Activated CD4-positive, alpha-beta T cell treated with anti-CD3 and anti-CD28 coated beads, Interleukin-2, amount 10 ng/mL, durations not matched to agents 7 days and 5 days (primary cell): ENCODE data around the gene RAC2. TPM values are rescaled to one million over a fixed set of nuclear protein-coding genes. Genes with fewer than 3 reads are reported as not detected.

ENCODE experiments used
- CTCF ChIA-PET: fragments of 350-600 bp; sonication (Branson Sonifier 250); formaldehyde crosslinking; loops from one replicate; lab custom pipeline; 2021; ENCODE audit warnings: antibody characterized with exemption; lab: Charles Lee
- POLR2A ChIA-PET: fragments of 350-600 bp; sonication (Branson Sonifier 250); formaldehyde crosslinking; loops from one replicate; lab custom pipeline; 2021; ENCODE audit warnings: antibody characterized with exemption; lab: Charles Lee
- DNase-seq: peaks from one replicate; pipeline ENCODE4 v3.0.0-alpha.2; 2020
- H3K27ac Mint-ChIP-seq: one replicate; pipeline ENCODE4 v1.8.0; 2021; ENCODE audit warnings: mild to moderate bottlenecking, moderate library complexity, mixed read lengths
- H3K27me3 Mint-ChIP-seq: one replicate; pipeline ENCODE4 v1.8.0; 2021; ENCODE audit warnings: mixed read lengths
- H3K36me3 Mint-ChIP-seq: one replicate; pipeline ENCODE4 v1.8.0; 2021; ENCODE audit warnings: low read depth, mixed read lengths
- H3K4me1 Mint-ChIP-seq: one replicate; pipeline ENCODE4 v1.8.0; 2021; ENCODE audit warnings: mixed read lengths
- H3K4me3 Mint-ChIP-seq: one replicate; pipeline ENCODE4 v1.8.0; 2021; ENCODE audit warnings: mild to moderate bottlenecking, moderate library complexity, mixed read lengths
- H3K9me3 Mint-ChIP-seq: one replicate; pipeline ENCODE4 v1.8.0; 2021; ENCODE audit warnings: mixed read lengths
- total RNA-seq, 2 experiments: library from RNA; stranded (reverse); gene quantifications; one replicate each; pipeline ENCODE4 v1.2.3, GENCODE V29; 2021

The RAC2 gene
- total RNA-seq, 2 experiments from 2014 or later = 1,015 to 1,117 TPM

GRCh38 chr22:37211075-37211865 lies 32.8 kb downstream of the RAC2 start:
- H3K4me1 Mint-ChIP-seq = peaks cover 48% of the 10 kb centered on the region
- H3K27me3 Mint-ChIP-seq = no peaks in the 10 kb centered on the region
- no peak overlapping the region for H3K4me3 Mint-ChIP-seq
- H3K36me3 Mint-ChIP-seq = peaks cover 14% of the 10 kb centered on the region
- no peak overlapping the region for H3K27ac Mint-ChIP-seq
- ChIA-PET POLR2A (no interaction called here), CTCF (interaction anchor here (0.7 to 6.3 kb wide), 2 partner anchors 11 to 369 kb away, joined by 3 to 44 read pairs; partner anchors contain the start of gene LGALS2)
- DNase-seq = no peak
- H3K9me3 Mint-ChIP-seq = no peaks in the 10 kb centered on the region

GRCh38 chr22:37210041-37210803 lies 33.8 kb downstream of the RAC2 start:
- Mint-ChIP-seq H3K27me3 (no peaks in the 10 kb centered on the region), H3K36me3 (peaks cover 14% of the 10 kb centered on the region), H3K4me3 (no peak overlapping the region), H3K4me1 (peaks cover 44% of the 10 kb centered on the region), H3K27ac (peak overlapping the region; percentile 59), H3K9me3 (no peaks in the 10 kb centered on the region)
- ChIA-PET CTCF (interaction anchor here (0.6 to 6.3 kb wide), 5 partner anchors 8 to 370 kb away, joined by 3 to 44 read pairs (median 3); partner anchors contain the start of gene LGALS2), POLR2A (no interaction called here)
- no peak for DNase-seq

GRCh38 chr22:37209140-37209845 lies 34.8 kb downstream of the RAC2 start:
- DNase-seq = no peak
- H3K27me3 Mint-ChIP-seq = no peaks in the 10 kb centered on the region
- no peak overlapping the region for H3K4me3 Mint-ChIP-seq
- POLR2A ChIA-PET = no interaction called here
- H3K27ac Mint-ChIP-seq = peak overlapping the region; percentile 72
- peaks cover 10% of the 10 kb centered on the region for H3K36me3 Mint-ChIP-seq
- CTCF ChIA-PET = interaction anchor here (1.1 to 6.3 kb wide), 5 partner anchors 9 to 358 kb away, joined by 3 to 44 read pairs (median 3); no protein-coding TSS in a partner anchor
- H3K4me1 Mint-ChIP-seq = peaks cover 37% of the 10 kb centered on the region
- no peaks in the 10 kb centered on the region for H3K9me3 Mint-ChIP-seq

GRCh38 chr22:37208401-37209139 lies 35.5 kb downstream of the RAC2 start:
- POLR2A ChIA-PET = no interaction called here
- Mint-ChIP-seq H3K27ac (peak overlapping the region; percentile 77), H3K4me1 (peaks cover 31% of the 10 kb centered on the region), H3K9me3 (no peaks in the 10 kb centered on the region), H3K36me3 (peaks cover 8% of the 10 kb centered on the region), H3K27me3 (no peaks in the 10 kb centered on the region), H3K4me3 (no peak overlapping the region)
- CTCF ChIA-PET = interaction anchor here (1.1 to 6.3 kb wide), 4 partner anchors 8 to 88 kb away, joined by 3 to 44 read pairs (median 4); no protein-coding TSS in a partner anchor
- no peak for DNase-seq

- CTCF ChIA-PET = interaction anchor here (0.7 to 6.3 kb wide), 3 partner anchors 7 to 88 kb away, joined by 3 to 44 read pairs (median 3); no protein-coding TSS in a partner anchor
- no peaks in the 10 kb centered on the region for H3K9me3 Mint-ChIP-seq
- no peak overlapping the region for H3K4me3 Mint-ChIP-seq
- POLR2A ChIA-PET = no interaction called here
- DNase-seq = no peak
- no peaks in the 10 kb centered on the region for H3K27me3 Mint-ChIP-seq
- H3K4me1 Mint-ChIP-seq = peaks cover 26% of the 10 kb centered on the region
- peaks cover 6% of the 10 kb centered on the region for H3K36me3 Mint-ChIP-seq
- H3K27ac Mint-ChIP-seq = peak overlapping the region; percentile 77
Observed at GRCh38 chr22:37207981-37208380, 36.1 kb downstream of the RAC2 start.

GRCh38 chr22:37206841-37207821 lies 36.9 kb downstream of the RAC2 start:
- ChIA-PET POLR2A (no interaction called here), CTCF (interaction anchor here (0.7 to 6.3 kb wide), 5 partner anchors 7 to 230 kb away, joined by 3 to 44 read pairs (median 7); no protein-coding TSS in a partner anchor)
- peak overlapping the region; percentile 75 for H3K27ac Mint-ChIP-seq
- no peaks in the 10 kb centered on the region for H3K27me3 Mint-ChIP-seq
- H3K4me1 Mint-ChIP-seq = peaks cover 24% of the 10 kb centered on the region
- DNase-seq = no peak
- no peak overlapping the region for H3K4me3 Mint-ChIP-seq
- no peaks in the 10 kb centered on the region for H3K9me3 Mint-ChIP-seq
- peaks cover 5% of the 10 kb centered on the region for H3K36me3 Mint-ChIP-seq

GRCh38 chr22:37206118-37206840 lies 37.8 kb downstream of the RAC2 start:
- peaks cover 23% of the 10 kb centered on the region for H3K4me1 Mint-ChIP-seq
- H3K4me3 Mint-ChIP-seq = no peak overlapping the region
- DNase-seq = no peak
- CTCF ChIA-PET = interaction anchor here (1.3 to 3.9 kb wide), 3 partner anchors 10 to 229 kb away, joined by 3 to 19 read pairs (median 7); no protein-coding TSS in a partner anchor
- peak overlapping the region; percentile 62 for H3K27ac Mint-ChIP-seq
- no peaks in the 10 kb centered on the region for H3K9me3 Mint-ChIP-seq
- POLR2A ChIA-PET = no interaction called here
- H3K36me3 Mint-ChIP-seq = peaks cover 5% of the 10 kb centered on the region
- H3K27me3 Mint-ChIP-seq = no peaks in the 10 kb centered on the region

GRCh38 chr22:37205046-37205445 lies 39.0 kb downstream of the RAC2 start:
- POLR2A ChIA-PET = interaction anchor here (0.6 kb wide), 1 partner anchor 178 kb away, joined by 3 read pairs; no protein-coding TSS in a partner anchor
- H3K36me3 Mint-ChIP-seq = peaks cover 5% of the 10 kb centered on the region
- peak overlapping the region; percentile 57 for H3K27ac Mint-ChIP-seq
- H3K9me3 Mint-ChIP-seq = no peaks in the 10 kb centered on the region
- no peak overlapping the region for H3K4me3 Mint-ChIP-seq
- CTCF ChIA-PET = interaction anchor here (0.6 to 3.9 kb wide), 4 partner anchors 9 to 235 kb away, joined by 3 to 19 read pairs (median 3); no protein-coding TSS in a partner anchor
- peaks cover 28% of the 10 kb centered on the region for H3K4me1 Mint-ChIP-seq
- no peaks in the 10 kb centered on the region for H3K27me3 Mint-ChIP-seq
- DNase-seq = no peak

- Mint-ChIP-seq H3K4me3 (no peak overlapping the region), H3K27me3 (no peaks in the 10 kb centered on the region), H3K36me3 (peaks cover 5% of the 10 kb centered on the region), H3K27ac (peak overlapping the region; percentile 25), H3K9me3 (no peaks in the 10 kb centered on the region), H3K4me1 (peaks cover 34% of the 10 kb centered on the region)
- CTCF ChIA-PET = interaction anchor here (0.6 to 3.9 kb wide), 3 partner anchors 9 to 234 kb away, joined by 3 to 19 read pairs (median 3); no protein-coding TSS in a partner anchor
- POLR2A ChIA-PET = no interaction called here
- DNase-seq = no peak
Observed at GRCh38 chr22:37204045-37204655, 39.9 kb downstream of the RAC2 start.
